Omental fat pad (tissue), 4 donors: ENCODE data around the gene S100PBP. TPM values are rescaled to one million over a fixed set of nuclear protein-coding genes. Genes with fewer than 3 reads are reported as not detected.
A peak's percentile ranks its signal among the peaks of the same experiment; 100 is the strongest.

Experiments
- ATAC-seq: fragments of 150-250 bp; one replicate; pipeline ENCODE4 v1.9.1; 2016; ENCODE audit warnings: mild to moderate bottlenecking, moderate library complexity; ENCODE audit not compliant: low FRiP score
- DNase-seq: peaks from one replicate; pipeline ENCODE4 v3.0.0-alpha.2; 2019; ENCODE audit warnings: low spot score
- CTCF ChIP-seq, 3 donors: fragments of 450-650 bp; IDR thresholded peaks; one replicate each; pipeline ENCODE4 v1.5.1; 2016 to 2017; ENCODE audit warnings: antibody characterized with exemption in 3 of 3, mild to moderate bottlenecking in 3 of 3, moderate library complexity in 2 of 3
- total RNA-seq, 4 donors: library from RNA; depleted of rRNA; stranded (reverse); fragments of >200 nt; gene quantifications; one replicate each; pipeline ENCODE4 v1.1.0, GENCODE V29; 2016

The S100PBP gene
- total RNA-seq, 4 donors from 2014 or later, result 20.4 to 47.6 (median 28.4) TPM

DNA sequence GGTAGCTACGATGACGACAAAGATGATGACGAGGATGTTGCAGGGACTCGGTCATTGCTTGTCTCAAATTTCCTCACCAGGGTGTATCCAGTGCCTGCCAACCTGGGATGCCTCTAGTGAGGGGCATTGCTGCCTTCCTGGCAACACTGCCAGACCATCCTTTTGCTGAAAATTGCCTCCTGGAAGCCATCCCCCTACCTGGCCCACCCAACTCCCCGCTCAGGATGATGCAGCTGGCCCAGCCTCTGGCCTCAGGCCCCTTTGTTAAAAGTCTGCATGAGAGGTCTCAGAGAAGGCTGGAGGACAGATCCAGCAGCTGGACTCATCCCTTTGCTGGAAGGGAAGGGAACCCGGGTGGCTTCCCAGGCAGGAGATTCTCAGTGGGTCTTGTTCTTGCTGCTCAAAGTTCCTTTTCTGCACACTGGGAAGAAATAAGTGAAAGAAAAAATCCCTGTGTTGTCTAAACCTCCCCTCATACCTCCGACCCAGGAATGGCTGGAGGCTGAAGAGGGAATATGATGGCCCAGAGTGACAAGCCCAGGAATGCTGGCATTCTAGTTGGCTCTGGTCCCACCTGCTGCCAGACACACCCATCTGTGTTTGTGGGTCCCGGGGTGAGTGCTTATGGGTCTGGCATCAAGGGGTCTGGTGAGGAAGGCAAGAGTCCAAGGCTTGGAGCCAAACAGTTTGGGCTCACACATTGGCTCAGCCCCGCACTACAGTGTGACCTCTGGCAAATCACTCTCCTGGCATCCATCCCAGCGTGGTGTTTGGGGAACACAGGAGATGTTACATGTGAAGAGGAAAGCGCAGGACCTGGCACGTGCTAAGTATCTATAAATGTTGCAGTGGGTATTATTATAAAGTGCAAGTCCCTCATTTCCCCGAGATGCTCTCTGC, 60.0 kb downstream of the S100PBP start:
- TF ChIP-seq CTCF (IDR thresholded peaks at IDR 0.05), result no peak
- ATAC-seq (no peak), DNase-seq (no peak)

DNA sequence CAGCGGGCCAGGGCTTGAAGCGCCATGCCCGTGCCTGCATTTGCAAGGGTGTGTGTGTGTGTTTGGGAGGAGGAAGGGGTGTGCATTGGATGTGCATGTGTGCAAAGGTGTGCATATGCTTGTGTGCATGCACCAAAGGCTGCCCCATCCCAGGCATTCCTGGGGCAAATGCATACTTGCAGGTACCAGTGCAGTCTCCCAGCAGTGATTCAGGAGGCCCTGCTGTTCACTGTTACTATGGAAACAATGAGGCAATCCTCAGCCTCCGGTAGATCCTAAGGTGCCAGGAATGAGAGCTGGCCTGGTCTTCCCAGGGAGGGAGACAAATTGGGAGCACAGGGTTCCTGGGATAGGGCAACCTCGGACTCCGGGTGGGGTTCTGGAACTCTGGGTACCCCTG, 60.7 kb downstream of the S100PBP start:
- DNase-seq, result no peak
- no peak for TF ChIP-seq CTCF (IDR thresholded peaks at IDR 0.05)
- peak; percentile 16 for ATAC-seq

- no peak for DNase-seq
- no peak for ATAC-seq
These were observed 61.2 kb downstream of the S100PBP start for GRCh38 chr1:32878637-32879041.

DNA sequence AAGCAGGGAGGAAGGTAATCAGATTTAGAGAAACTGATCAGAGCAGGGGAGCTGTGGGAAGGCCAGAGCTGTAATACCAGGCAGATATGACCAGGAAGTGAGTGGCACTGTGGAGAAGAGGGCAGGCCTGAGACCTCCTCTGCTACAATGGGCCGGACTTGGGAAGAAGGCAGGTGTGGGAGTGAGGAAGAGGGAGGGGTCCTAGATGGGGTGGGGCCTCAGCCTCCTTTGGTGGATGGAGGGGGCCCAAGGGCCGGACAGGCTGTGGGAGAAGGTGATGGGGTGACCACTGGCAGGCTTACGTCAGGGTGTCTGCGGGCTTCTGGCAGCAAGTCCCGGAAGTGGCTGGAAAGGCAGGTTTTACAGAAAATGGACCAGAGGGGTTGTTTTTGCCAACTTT, 63.8 kb downstream of the S100PBP start:
- ATAC-seq, result no peak
- TF ChIP-seq CTCF (IDR thresholded peaks at IDR 0.05), result no peak
- no peak for DNase-seq

More at GRCh38 chr1:32878637-32879041, 61.2 kb downstream of the S100PBP start:
- TF ChIP-seq CTCF (IDR thresholded peaks at IDR 0.05), result no peak

DNA sequence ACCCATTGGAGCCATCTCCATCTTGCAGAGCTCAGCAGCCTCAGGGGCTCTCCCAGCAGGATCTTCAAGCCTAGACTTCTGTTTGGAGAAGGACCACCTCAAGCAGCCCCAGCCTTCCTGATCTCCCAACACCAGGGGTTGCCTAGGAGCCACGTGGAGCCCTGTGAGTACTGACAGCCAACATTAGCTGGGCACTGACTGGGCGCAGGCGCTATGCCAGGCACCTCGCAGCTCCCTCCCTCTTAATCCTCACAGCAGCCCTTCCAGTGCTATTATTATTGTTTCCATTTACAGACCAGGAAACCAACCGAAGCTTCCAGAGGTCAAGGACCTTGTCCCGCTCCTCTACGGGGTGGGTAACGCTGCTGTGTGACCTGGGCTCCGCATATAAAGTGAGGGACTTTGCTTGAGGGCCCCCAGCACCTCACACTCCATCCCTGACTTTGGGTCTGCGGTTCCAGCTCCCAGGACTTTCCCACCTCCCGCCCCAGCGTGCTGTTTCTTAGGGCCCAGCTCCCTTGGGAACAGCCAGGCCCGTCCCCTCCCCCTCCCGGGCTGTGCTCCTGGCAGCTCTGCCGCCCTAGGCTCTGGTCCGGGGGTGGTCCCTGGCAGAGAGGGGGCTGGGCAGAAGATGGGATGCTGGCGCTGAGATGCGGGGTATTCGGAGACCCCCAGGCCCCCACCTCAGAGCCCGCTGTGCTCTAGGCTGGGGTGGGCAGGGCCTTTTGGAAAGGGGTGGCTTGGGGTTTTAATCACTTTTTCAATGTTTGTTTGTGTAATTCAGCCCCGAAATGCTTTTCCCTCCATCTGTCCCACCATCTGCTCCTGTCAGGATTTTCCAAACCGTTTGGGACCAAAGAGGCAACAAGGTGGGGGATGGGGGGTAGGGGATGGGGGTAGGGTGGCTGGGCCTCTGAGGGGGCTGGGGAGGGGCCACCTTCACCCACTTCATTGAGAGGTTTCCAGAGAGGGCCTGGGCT, 64.7 kb downstream of the S100PBP start:
- no peak for TF ChIP-seq CTCF (IDR thresholded peaks at IDR 0.05)
- DNase-seq (no peak), ATAC-seq (no peak)

DNA sequence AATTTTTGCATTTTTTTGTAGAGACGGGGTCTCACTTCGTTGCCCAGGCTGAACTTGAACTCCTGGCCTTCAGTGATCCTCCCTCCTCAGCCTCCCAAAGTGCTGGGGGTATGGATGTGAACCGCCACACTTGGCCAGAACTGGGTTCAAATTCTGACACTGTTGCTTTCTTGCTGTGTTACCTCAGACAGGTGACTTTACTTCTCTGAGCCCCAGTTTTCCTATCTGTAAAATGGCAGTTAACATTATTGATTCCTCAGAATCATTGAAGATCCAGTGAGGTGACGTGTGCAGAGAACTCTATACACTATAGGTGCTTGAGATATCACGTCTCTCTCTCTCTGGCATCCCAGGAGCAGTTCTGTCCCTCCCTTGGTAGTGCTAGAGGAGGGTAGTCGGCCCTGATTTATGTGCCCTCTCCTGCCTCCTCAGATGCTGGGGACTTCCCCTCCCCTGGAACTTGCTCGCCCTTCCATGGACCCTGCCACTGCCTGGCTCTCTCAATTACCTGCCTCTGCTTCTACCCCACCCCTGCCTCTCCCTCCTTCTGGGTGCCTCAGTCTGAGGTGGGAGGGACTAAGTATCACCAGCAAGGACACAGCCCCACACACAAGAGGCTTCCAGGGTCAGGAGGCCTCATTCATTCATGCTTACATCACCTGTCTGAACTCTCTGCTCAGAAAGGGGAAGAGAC, 66.0 kb downstream of the S100PBP start:
- ATAC-seq (no peak), DNase-seq (no peak)
- no peak for TF ChIP-seq CTCF (IDR thresholded peaks at IDR 0.05)
